Measurements from ENCODE around the gene PRKAG1.

The PRKAG1 gene

GRCh38 chr12:49023812-49024211 lies 5.2 kb upstream of the PRKAG1 start:
- DNase-seq (ENCODE audit: low spot score), result no peak
- TF ChIP-seq CTCF (IDR thresholded peaks at IDR 0.05; ENCODE audit: extremely low read depth, missing control alignments), result no peak

GRCh38 chr12:49022558-49023178 lies 4.1 kb upstream of the PRKAG1 start:
- no peak for DNase-seq (ENCODE audit: low spot score)

GRCh38 chr12:49021292-49021915 lies 2.8 kb upstream of the PRKAG1 start:
- no peak for TF ChIP-seq CTCF (IDR thresholded peaks at IDR 0.05; ENCODE audit: extremely low read depth, missing control alignments)
- DNase-seq (ENCODE audit: low spot score), result no peak

More at GRCh38 chr12:49022558-49023178, 4.1 kb upstream of the PRKAG1 start:
- TF ChIP-seq CTCF (IDR thresholded peaks at IDR 0.05; ENCODE audit: extremely low read depth, missing control alignments), result no peak

GRCh38 chr12:49020441-49020840 lies 1.9 kb upstream of the PRKAG1 start:
- DNase-seq (ENCODE audit: low spot score), result no peak
- no peak for TF ChIP-seq CTCF (IDR thresholded peaks at IDR 0.05; ENCODE audit: extremely low read depth, missing control alignments)

GRCh38 chr12:49019443-49020324 lies 1.1 kb upstream of the PRKAG1 start:
- DNase-seq (ENCODE audit: low spot score), result peak; percentile 71
- peak; percentile 35 for TF ChIP-seq CTCF (IDR thresholded peaks at IDR 0.05; ENCODE audit: extremely low read depth, missing control alignments)

- no peak for TF ChIP-seq CTCF (IDR thresholded peaks at IDR 0.05; ENCODE audit: extremely low read depth, missing control alignments)
- DNase-seq (ENCODE audit: low spot score), result no peak
These were observed 499 bp upstream of the PRKAG1 start for GRCh38 chr12:49019120-49019430.

GRCh38 chr12:49017891-49018260 lies 700 bp downstream of the PRKAG1 start:
- TF ChIP-seq CTCF (IDR thresholded peaks at IDR 0.05; ENCODE audit: extremely low read depth, missing control alignments), result no peak
- DNase-seq (ENCODE audit: low spot score), result no peak
